HEK293T (cell line): ENCODE data around the gene SAMD4B.

Experiments used
- CTCF ChIA-PET: fragments of 350-600 bp; formaldehyde crosslinking; extraction: SDS; loops from one replicate; lab custom pipeline; 2021; ENCODE audit warnings: antibody characterized with exemption, inconsistent platforms; lab: Yijun Ruan, JAX
- POLR2A ChIA-PET: fragments of 350-600 bp; formaldehyde crosslinking; extraction: SDS; loops from one replicate; lab custom pipeline; 2020; ENCODE audit warnings: antibody characterized with exemption, inconsistent platforms; lab: Yijun Ruan, JAX
- DNase-seq: peaks from one replicate; pipeline ENCODE4 v3.0.0; 2012; ENCODE audit warnings: mixed read lengths; ENCODE audit errors: extremely low spot score
- ARNT ChIP-seq: fragments of 450-650 bp; IDR thresholded peaks from 2 replicates; pipeline ENCODE4 v1.6.1; 2017; ENCODE audit warnings: mild to moderate bottlenecking
- BHLHE40 ChIP-seq: fragments of 450-650 bp; IDR thresholded peaks from 2 replicates; pipeline ENCODE4 v1.6.1; 2016; ENCODE audit warnings: mild to moderate bottlenecking, moderate library complexity, borderline replicate concordance
- CTBP1 ChIP-seq: fragments of 450-650 bp; IDR thresholded peaks from 2 replicates; pipeline ENCODE4 v1.6.1; 2016; ENCODE audit warnings: borderline replicate concordance
- ELF4 ChIP-seq: fragments of 450-650 bp; IDR thresholded peaks from 2 replicates; pipeline ENCODE4 v1.6.1; 2017; ENCODE audit warnings: antibody characterized with exemption
- FOXA1 ChIP-seq: fragments of 450-650 bp; IDR thresholded peaks from 2 replicates; pipeline ENCODE4 v1.6.1; 2016; ENCODE audit warnings: mild to moderate bottlenecking
- FOXK2 ChIP-seq: fragments of 450-650 bp; IDR thresholded peaks from 2 replicates; pipeline ENCODE4 v1.6.1; 2016; ENCODE audit warnings: mild to moderate bottlenecking
- FOXM1 ChIP-seq: fragments of 450-650 bp; IDR thresholded peaks from 2 replicates; pipeline ENCODE4 v1.6.1; 2017; ENCODE audit warnings: mild to moderate bottlenecking, borderline replicate concordance
- HDGF ChIP-seq: fragments of 450-650 bp; IDR thresholded peaks from 2 replicates; pipeline ENCODE4 v1.6.1; 2017; ENCODE audit warnings: antibody characterized with exemption, borderline replicate concordance
- L3MBTL2 ChIP-seq: fragments of 450-650 bp; conservative IDR thresholded peaks from 2 replicates; pipeline ENCODE4 v1.6.1; 2016; ENCODE audit warnings: mild to moderate bottlenecking
- LEF1 ChIP-seq: fragments of 450-650 bp; IDR thresholded peaks from 2 replicates; pipeline ENCODE4 v1.6.1; 2017; ENCODE audit warnings: mild to moderate bottlenecking, borderline replicate concordance
- NFRKB ChIP-seq: fragments of 450-650 bp; IDR thresholded peaks from 2 replicates; pipeline ENCODE4 v1.6.1; 2016; ENCODE audit warnings: mild to moderate bottlenecking, moderate library complexity
- SP1 ChIP-seq: fragments of 450-650 bp; IDR thresholded peaks from 2 replicates; pipeline ENCODE4 v1.6.1; 2017
- SUZ12 ChIP-seq: fragments of 450-650 bp; IDR thresholded peaks from 2 replicates; pipeline ENCODE4 v1.6.1; 2016; ENCODE audit warnings: mild to moderate bottlenecking
- TARDBP ChIP-seq: fragments of 450-650 bp; IDR thresholded peaks from 2 replicates; pipeline ENCODE4 v1.6.1; 2016
- ZNF384 ChIP-seq: fragments of 450-650 bp; IDR thresholded peaks from 2 replicates; pipeline ENCODE4 v1.6.1; 2016
- TF ChIP-seq, protein P1 (sequence below): fragments of 450-650 bp; IDR thresholded peaks from 2 replicates; pipeline ENCODE4 v1.6.1; 2016

SAMD4B gene

DNA sequence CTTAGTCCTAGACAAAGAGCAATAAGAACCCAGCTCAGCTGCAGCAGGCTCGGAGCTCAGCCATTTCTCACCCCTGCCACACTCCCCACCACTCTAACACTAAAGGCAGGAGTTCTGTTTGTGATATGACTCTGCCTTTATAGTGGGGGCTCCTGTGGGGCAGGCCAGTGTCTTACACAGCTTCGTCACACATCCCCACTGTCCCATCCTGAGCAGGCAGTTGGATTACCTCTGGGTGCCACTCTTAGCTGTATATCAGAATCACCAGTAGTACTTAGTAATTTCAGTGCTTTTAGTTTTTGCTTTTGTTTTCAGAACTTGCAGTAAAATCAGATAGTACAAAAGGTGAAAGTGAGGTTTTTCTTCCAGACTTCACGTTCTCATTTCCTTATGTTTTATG, 16.8 kb downstream of the SAMD4B start:
- ChIA-PET POLR2A (no interaction called here), CTCF (no interaction called here)
- no peak for TF ChIP-seq HDGF
- no peak for TF ChIP-seq FOXA1
- no peak for TF ChIP-seq SP1
- no peak for TF ChIP-seq BHLHE40
- no peak for TF ChIP-seq FOXK2
- TF ChIP-seq TARDBP = no peak
- no peak for TF ChIP-seq L3MBTL2
- no peak for TF ChIP-seq ARNT
- no peak for TF ChIP-seq CTBP1
- no peak for TF ChIP-seq LEF1
- TF ChIP-seq ZNF384 = no peak
- TF ChIP-seq, protein P1, sequence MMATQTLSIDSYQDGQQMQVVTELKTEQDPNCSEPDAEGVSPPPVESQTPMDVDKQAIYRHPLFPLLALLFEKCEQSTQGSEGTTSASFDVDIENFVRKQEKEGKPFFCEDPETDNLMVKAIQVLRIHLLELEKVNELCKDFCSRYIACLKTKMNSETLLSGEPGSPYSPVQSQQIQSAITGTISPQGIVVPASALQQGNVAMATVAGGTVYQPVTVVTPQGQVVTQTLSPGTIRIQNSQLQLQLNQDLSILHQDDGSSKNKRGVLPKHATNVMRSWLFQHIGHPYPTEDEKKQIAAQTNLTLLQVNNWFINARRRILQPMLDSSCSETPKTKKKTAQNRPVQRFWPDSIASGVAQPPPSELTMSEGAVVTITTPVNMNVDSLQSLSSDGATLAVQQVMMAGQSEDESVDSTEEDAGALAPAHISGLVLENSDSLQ = no peak
- no peak for TF ChIP-seq SUZ12
- no peak for TF ChIP-seq NFRKB
- no peak for DNase-seq

DNA sequence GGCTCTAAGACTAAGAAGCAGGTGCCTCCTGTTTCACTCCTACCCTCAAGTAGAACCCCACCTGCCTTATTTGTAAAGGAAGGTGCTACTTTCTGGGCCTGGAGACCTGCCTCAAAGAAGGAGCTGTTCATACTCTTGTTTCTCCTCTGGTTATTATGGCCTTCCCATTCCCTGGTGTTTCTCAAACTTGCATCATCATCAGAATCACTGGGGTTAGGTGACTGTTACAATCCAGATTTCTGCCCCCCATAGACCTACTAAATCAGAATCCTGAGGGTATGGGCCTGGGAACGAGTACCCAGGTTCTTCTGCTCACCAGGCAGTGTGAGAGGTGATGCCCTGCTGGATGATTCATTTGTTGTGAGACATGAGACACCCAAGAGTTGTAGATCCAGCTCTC, 18.4 kb downstream of the SAMD4B start:
- POLR2A ChIA-PET = no interaction called here
- TF ChIP-seq ARNT (no peak), FOXA1 (no peak), TARDBP (no peak), FOXM1 (no peak)
- DNase-seq = no peak
- CTCF ChIA-PET = no interaction called here

DNA sequence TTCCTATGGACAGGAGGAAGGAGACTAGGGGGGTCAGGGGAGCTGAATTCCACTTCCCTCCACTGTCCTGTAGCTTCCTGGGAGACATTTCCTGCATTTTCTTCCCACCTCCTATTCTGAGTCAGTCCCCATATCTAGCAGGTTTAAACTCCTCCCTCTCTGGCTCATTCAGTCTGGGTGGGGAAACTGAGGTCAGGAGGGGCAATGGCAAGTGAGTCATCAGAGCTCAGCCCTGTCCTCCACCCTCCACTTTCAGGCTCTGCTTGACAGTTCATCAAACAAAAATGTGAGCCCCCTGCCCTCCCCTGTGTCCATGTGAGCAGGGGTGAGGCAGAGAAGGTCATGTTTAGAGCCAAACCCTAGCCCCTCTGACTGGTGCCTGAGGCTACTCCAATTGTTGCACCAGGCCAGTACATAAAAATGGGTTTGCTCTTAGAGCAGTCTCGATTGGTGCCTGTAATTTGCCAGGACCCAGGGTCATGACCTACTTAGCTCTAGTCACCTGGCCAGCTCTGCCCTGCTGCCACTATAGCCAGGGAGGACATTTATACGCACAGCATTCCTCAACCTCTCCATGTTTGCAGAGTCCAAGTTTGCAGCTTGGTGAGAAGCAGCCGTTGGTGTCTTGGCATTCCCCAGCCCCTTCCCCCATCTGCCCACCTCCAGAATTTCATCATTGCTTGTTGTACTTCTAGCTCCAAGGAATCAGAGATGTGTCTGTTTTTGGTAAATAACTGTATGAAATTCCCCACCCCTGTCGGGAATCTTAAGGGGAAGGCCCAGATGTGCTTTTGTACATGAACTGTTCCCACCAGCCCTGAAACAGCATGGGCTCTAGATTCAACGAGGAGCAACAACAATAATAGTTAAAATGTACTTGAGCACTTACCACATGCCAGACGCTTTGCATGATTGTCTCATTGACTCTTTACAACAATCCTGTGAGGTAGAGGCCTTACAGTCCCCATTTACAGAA, 20.7 kb downstream of the SAMD4B start:
- no peak for TF ChIP-seq ELF4
- no peak for TF ChIP-seq SP1
- no peak for TF ChIP-seq CTBP1
- no peak for TF ChIP-seq ZNF384
- TF ChIP-seq SUZ12 = no peak
- no peak for TF ChIP-seq NFRKB
- no peak for TF ChIP-seq FOXK2
- TF ChIP-seq BHLHE40 = no peak
- DNase-seq = no peak
- ChIA-PET POLR2A (interaction anchor here (1.0 kb wide), 1 partner anchor 73 kb away, joined by 3 read pairs; the partner anchor contains the start of gene RPS16), CTCF (interaction anchor here (0.6 kb wide), 1 partner anchor 101 kb away, joined by 5 read pairs; no protein-coding TSS in a partner anchor)

DNA sequence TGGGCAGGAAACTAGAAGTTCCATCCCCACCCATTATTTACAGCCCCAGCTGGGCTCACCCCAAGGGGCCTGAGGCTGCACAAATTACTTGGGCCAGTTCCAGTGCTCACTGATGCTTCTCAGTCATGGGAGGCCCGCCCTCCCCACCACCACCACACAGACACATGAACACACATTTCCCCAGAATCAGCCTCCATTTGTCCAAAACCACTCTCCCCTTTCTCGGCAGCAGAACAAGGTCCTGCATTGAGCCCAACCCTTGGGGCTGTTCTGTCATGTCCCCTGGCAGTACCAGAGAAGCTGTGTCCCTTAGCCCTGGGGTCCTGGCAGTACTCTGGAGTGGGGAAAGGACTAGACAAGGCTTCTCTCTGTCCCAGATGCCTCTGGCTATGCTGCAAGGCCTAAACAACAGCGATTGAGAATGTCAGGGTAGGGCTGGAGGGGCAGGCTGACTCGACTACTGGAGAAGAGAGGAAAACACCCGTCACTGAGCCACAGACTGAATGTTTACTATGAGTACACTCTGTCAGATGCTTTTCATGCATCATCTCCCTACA, 21.8 kb downstream of the SAMD4B start:
- CTCF ChIA-PET = no interaction called here
- POLR2A ChIA-PET = no interaction called here
- no peak for DNase-seq
- no peak for TF ChIP-seq SP1
- no peak for TF ChIP-seq ARNT
- no peak for TF ChIP-seq BHLHE40
- no peak for TF ChIP-seq TARDBP
- TF ChIP-seq ZNF384 = no peak
- no peak for TF ChIP-seq HDGF
- TF ChIP-seq L3MBTL2 = no peak
- TF ChIP-seq SUZ12 = no peak
- no peak for TF ChIP-seq FOXM1
- no peak for TF ChIP-seq FOXK2
- TF ChIP-seq NFRKB = no peak
- TF ChIP-seq, protein P1 = no peak
- no peak for TF ChIP-seq ELF4
- TF ChIP-seq FOXA1 = no peak
- no peak for TF ChIP-seq LEF1
- no peak for TF ChIP-seq CTBP1

DNA sequence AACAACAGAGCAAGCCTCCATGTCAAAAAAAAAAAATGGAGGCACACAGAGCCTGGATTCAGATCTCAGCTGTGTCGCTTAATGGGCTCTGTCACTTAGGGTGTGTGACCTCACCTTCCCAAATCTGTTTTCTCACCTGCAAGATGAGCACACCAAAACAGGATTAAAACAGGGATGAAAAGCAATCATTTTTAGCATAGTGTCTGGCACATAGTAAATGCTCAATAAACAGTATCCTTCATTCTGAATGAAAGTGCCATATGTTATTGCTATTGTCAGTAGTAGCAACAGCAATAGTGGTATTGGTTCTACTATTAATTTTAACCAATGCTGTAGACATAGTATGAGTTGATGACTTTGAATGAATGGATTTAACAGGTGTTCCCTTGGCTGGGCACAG, 23.3 kb downstream of the SAMD4B start:
- CTCF ChIA-PET = no interaction called here
- no peak for DNase-seq
- TF ChIP-seq FOXK2 = no peak
- TF ChIP-seq FOXA1 = no peak
- TF ChIP-seq ELF4 = no peak
- no peak for TF ChIP-seq ZNF384
- no peak for TF ChIP-seq L3MBTL2
- POLR2A ChIA-PET = no interaction called here

DNA sequence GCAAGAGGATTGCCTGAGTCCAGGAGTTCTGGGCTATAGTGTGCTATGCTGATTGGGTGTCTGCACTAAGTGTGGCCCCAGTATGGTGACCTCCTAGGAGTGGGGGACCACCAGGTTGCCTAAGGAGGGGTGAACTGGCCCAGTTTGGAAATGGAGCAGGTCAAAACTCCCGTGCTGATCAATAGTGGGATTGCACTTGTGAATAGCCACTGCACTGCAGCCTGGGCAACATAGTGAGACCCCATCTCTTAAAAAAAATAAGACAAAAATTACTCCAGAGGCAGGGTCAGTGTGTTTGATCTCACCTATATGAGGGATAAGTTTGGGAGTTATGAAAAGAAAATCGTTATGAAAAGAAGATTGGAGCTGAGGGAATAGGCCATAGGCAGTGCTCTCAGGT, 27.0 kb downstream of the SAMD4B start:
- CTCF ChIA-PET = interaction anchor here (1.0 kb wide), 1 partner anchor 22 kb away, joined by 4 read pairs; the partner anchor contains the start of genes MED29 and PAF1

More for the DNA sequence above, 27.0 kb downstream of the SAMD4B start:
- TF ChIP-seq FOXA1 = no peak
- TF ChIP-seq TARDBP = no peak
- no peak for TF ChIP-seq ZNF384
- TF ChIP-seq ARNT = no peak
- no peak for TF ChIP-seq SP1
- TF ChIP-seq NFRKB = no peak
- no peak for TF ChIP-seq FOXK2
- no peak for TF ChIP-seq HDGF
- no peak for TF ChIP-seq SUZ12
- TF ChIP-seq LEF1 = no peak
- no peak for TF ChIP-seq L3MBTL2
- no peak for DNase-seq
- POLR2A ChIA-PET = interaction anchor here (1.4 kb wide), 1 partner anchor 22 kb away, joined by 3 read pairs; the partner anchor contains the start of genes MED29 and PAF1
